ENCODE results near the gene TBC1D7. TPM values are rescaled to one million over a fixed set of nuclear protein-coding genes. Genes with fewer than 3 reads are reported as not detected.

TBC1D7 gene
- 21.8 TPM for polyA plus RNA-seq (2013, experiment 1 of 2; ENCODE audit: insufficient read length)
- 21.1 TPM for polyA plus RNA-seq (2013, experiment 2 of 2; ENCODE audit: insufficient read length)

GRCh38 chr6:13328076-13328874 is at the start of gene TBC1D7:
Gene TBC1D7, minus strand, starts transcription at chr6:13328537. Its CDS starts 1,639 bp downstream, at chr6:13326898.
- DNase-seq = peak; percentile 91

GRCh38 chr6:13377054-13377758 is 48.9 kb upstream of the TBC1D7 start:
- DNase-seq = no peak

GRCh38 chr6:13375360-13375878 is 47.1 kb upstream of the TBC1D7 start:
- no peak for DNase-seq

GRCh38 chr6:13373919-13374318 is 45.6 kb upstream of the TBC1D7 start:
- no peak for DNase-seq

- DNase-seq = no peak
Observed at GRCh38 chr6:13373488-13373886, 45.1 kb upstream of the TBC1D7 start.

GRCh38 chr6:13372688-13373487 is 44.6 kb upstream of the TBC1D7 start:
- DNase-seq = no peak

- no peak for DNase-seq
Observed at GRCh38 chr6:13372076-13372475, 43.7 kb upstream of the TBC1D7 start.

GRCh38 chr6:13371421-13372072 is 43.2 kb upstream of the TBC1D7 start:
- no peak for DNase-seq

GRCh38 chr6:13370623-13371022 is 42.3 kb upstream of the TBC1D7 start:
- no peak for DNase-seq

- DNase-seq = no peak
Observed at GRCh38 chr6:13369591-13369990, 41.3 kb upstream of the TBC1D7 start.

GRCh38 chr6:13368731-13369115 is 40.4 kb upstream of the TBC1D7 start:
- DNase-seq = peak; percentile 38

GRCh38 chr6:13368079-13368730 is 39.9 kb upstream of the TBC1D7 start:
- DNase-seq = no peak

GRCh38 chr6:13367396-13367795 is 39.1 kb upstream of the TBC1D7 start:
- no peak for DNase-seq

- no peak for DNase-seq
Observed at GRCh38 chr6:13365320-13365719, 37.0 kb upstream of the TBC1D7 start.

- no peak for DNase-seq
Observed at GRCh38 chr6:13364842-13365241, 36.5 kb upstream of the TBC1D7 start.

GRCh38 chr6:13362412-13362811 is 34.1 kb upstream of the TBC1D7 start:
- DNase-seq = peak; percentile 57

GRCh38 chr6:13360671-13361540 is 32.6 kb upstream of the TBC1D7 start:
- DNase-seq = no peak

GRCh38 chr6:13359287-13359686 is 30.9 kb upstream of the TBC1D7 start:
- DNase-seq = no peak

- DNase-seq = no peak
Observed at GRCh38 chr6:13358511-13358910, 30.2 kb upstream of the TBC1D7 start.

GRCh38 chr6:13357551-13358075 is 29.3 kb upstream of the TBC1D7 start:
- DNase-seq = peak; percentile 40

Data from fibroblast of skin of abdomen (primary cell).